ENCODE data around the gene NOTUM.

- TF ChIP-seq, protein P1, sequence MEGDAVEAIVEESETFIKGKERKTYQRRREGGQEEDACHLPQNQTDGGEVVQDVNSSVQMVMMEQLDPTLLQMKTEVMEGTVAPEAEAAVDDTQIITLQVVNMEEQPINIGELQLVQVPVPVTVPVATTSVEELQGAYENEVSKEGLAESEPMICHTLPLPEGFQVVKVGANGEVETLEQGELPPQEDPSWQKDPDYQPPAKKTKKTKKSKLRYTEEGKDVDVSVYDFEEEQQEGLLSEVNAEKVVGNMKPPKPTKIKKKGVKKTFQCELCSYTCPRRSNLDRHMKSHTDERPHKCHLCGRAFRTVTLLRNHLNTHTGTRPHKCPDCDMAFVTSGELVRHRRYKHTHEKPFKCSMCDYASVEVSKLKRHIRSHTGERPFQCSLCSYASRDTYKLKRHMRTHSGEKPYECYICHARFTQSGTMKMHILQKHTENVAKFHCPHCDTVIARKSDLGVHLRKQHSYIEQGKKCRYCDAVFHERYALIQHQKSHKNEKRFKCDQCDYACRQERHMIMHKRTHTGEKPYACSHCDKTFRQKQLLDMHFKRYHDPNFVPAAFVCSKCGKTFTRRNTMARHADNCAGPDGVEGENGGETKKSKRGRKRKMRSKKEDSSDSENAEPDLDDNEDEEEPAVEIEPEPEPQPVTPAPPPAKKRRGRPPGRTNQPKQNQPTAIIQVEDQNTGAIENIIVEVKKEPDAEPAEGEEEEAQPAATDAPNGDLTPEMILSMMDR (conservative IDR thresholded peaks at IDR 0.05; ENCODE audit: low read depth, low read length): no peak
- no peak for TF ChIP-seq EZH2 (IDR thresholded peaks at IDR 0.05; ENCODE audit: borderline replicate concordance, low read depth, low read length, poor library complexity, severe bottlenecking)
Measured at GRCh38 chr17:81923302-81924260, 37.4 kb downstream of the NOTUM start.

Measured in A673 (cell line).